Activated T-helper 2 cell treated with anti-CD3 and anti-CD28 coated beads, Interferon-gamma antibody, Interleukin-2, Interleukin-4, amounts not matched to agents 10 μg/mL and 5 μg/mL and 100 μg/mL, durations not matched to agents 14 hours and 24 hours and 36 hours (primary cell): ENCODE results near the gene ZDHHC1. TPM values are rescaled to one million over a fixed set of nuclear protein-coding genes. Genes with fewer than 3 reads are reported as not detected.

Experiments used
- DNase-seq: peaks from one replicate; pipeline ENCODE4 v3.0.0; 2021; ENCODE audit warnings: low spot score
- H3K27ac Mint-ChIP-seq: one replicate; pipeline ENCODE4 v1.8.0; 2021; ENCODE audit warnings: mixed read lengths
- H3K27me3 Mint-ChIP-seq: one replicate; pipeline ENCODE4 v1.8.0; 2021; ENCODE audit warnings: low read depth, mixed read lengths
- H3K36me3 Mint-ChIP-seq: one replicate; pipeline ENCODE4 v1.8.0; 2021; ENCODE audit warnings: low read depth, mixed read lengths
- H3K4me1 Mint-ChIP-seq: one replicate; pipeline ENCODE4 v1.8.0; 2021; ENCODE audit warnings: low read depth, mixed read lengths
- H3K4me3 Mint-ChIP-seq: one replicate; pipeline ENCODE4 v1.8.0; 2021; ENCODE audit warnings: low read depth, mild to moderate bottlenecking, moderate library complexity, mixed read lengths
- H3K9me3 Mint-ChIP-seq: one replicate; pipeline ENCODE4 v1.8.0; 2021; ENCODE audit warnings: mixed read lengths
- intact Hi-C: fragments of 100-400 bp; cut with micrococcal nuclease; formaldehyde crosslinking; loops from one replicate; pipeline ENCODE4 v1.15.1; 2023
- total RNA-seq: library from RNA; stranded (reverse); gene quantifications from 2 replicates; pipeline ENCODE4 v1.2.3, GENCODE V29; 2022

Gene ZDHHC1, protein sequence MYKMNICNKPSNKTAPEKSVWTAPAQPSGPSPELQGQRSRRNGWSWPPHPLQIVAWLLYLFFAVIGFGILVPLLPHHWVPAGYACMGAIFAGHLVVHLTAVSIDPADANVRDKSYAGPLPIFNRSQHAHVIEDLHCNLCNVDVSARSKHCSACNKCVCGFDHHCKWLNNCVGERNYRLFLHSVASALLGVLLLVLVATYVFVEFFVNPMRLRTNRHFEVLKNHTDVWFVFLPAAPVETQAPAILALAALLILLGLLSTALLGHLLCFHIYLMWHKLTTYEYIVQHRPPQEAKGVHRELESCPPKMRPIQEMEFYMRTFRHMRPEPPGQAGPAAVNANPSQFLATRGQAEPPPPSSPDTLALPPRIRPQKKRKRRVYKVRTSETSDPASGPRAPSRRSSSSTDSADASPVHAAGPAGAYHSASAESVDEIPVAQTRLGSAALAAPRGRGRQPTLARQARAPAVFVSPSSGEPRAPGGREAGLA
- total RNA-seq: 1.4 and 1.5 TPM in 2 replicates

- no peak within 1 kb of the TSS for H3K27ac Mint-ChIP-seq
- peak within 1 kb of the TSS; percentile 68 for H3K4me3 Mint-ChIP-seq
- H3K4me1 Mint-ChIP-seq: peaks cover 10% of the 10 kb centered on the region
- H3K27me3 Mint-ChIP-seq: peaks cover 31% of the 10 kb centered on the region
- intact Hi-C loops: no loop called here
- H3K9me3 Mint-ChIP-seq: no peaks in the 10 kb centered on the region
- DNase-seq: peak; percentile 30
- H3K36me3 Mint-ChIP-seq: no peaks in the 10 kb centered on the region
Measured at GRCh38 chr16:67415872-67416793, at the start of gene ZDHHC1. TSS of gene ZDHHC1 (minus strand) at chr16:67416477. CDS start at chr16:67407775, 8,702 bp downstream.

GRCh38 chr16:67464565-67464964 lies 48.3 kb upstream of the ZDHHC1 start:
- H3K4me1 Mint-ChIP-seq: peaks cover 4% of the 10 kb centered on the region
- no peak overlapping the region for H3K4me3 Mint-ChIP-seq
- H3K27me3 Mint-ChIP-seq: no peaks in the 10 kb centered on the region
- DNase-seq: no peak
- no peak overlapping the region for H3K27ac Mint-ChIP-seq
- intact Hi-C loops: no loop called here
- H3K36me3 Mint-ChIP-seq: no peaks in the 10 kb centered on the region
- no peaks in the 10 kb centered on the region for H3K9me3 Mint-ChIP-seq

- Mint-ChIP-seq H3K9me3 (no peaks in the 10 kb centered on the region), H3K36me3 (no peaks in the 10 kb centered on the region), H3K4me3 (no peak overlapping the region), H3K27me3 (no peaks in the 10 kb centered on the region), H3K4me1 (peaks cover 4% of the 10 kb centered on the region), H3K27ac (no peak overlapping the region)
- DNase-seq: no peak
- intact Hi-C loops: no loop called here
Measured at GRCh38 chr16:67463691-67464090, 47.4 kb upstream of the ZDHHC1 start.

- Mint-ChIP-seq H3K27me3 (no peaks in the 10 kb centered on the region), H3K4me1 (peaks cover 4% of the 10 kb centered on the region), H3K36me3 (no peaks in the 10 kb centered on the region), H3K9me3 (no peaks in the 10 kb centered on the region), H3K27ac (no peak overlapping the region), H3K4me3 (no peak overlapping the region)
- intact Hi-C loops: no loop called here
- no peak for DNase-seq
Measured at GRCh38 chr16:67463059-67463458, 46.8 kb upstream of the ZDHHC1 start.

- Mint-ChIP-seq H3K9me3 (no peaks in the 10 kb centered on the region), H3K27ac (no peak overlapping the region), H3K27me3 (no peaks in the 10 kb centered on the region), H3K4me1 (peaks cover 4% of the 10 kb centered on the region), H3K4me3 (no peak overlapping the region), H3K36me3 (no peaks in the 10 kb centered on the region)
- no peak for DNase-seq
- intact Hi-C loops: no loop called here
Measured at GRCh38 chr16:67462279-67462655, 46.0 kb upstream of the ZDHHC1 start.

- intact Hi-C loops: no loop called here
- Mint-ChIP-seq H3K27ac (no peak overlapping the region), H3K36me3 (no peaks in the 10 kb centered on the region), H3K4me1 (peaks cover 4% of the 10 kb centered on the region), H3K4me3 (no peak overlapping the region), H3K27me3 (no peaks in the 10 kb centered on the region), H3K9me3 (no peaks in the 10 kb centered on the region)
- DNase-seq: no peak
Measured at GRCh38 chr16:67461600-67462278, 45.5 kb upstream of the ZDHHC1 start.

DNA sequence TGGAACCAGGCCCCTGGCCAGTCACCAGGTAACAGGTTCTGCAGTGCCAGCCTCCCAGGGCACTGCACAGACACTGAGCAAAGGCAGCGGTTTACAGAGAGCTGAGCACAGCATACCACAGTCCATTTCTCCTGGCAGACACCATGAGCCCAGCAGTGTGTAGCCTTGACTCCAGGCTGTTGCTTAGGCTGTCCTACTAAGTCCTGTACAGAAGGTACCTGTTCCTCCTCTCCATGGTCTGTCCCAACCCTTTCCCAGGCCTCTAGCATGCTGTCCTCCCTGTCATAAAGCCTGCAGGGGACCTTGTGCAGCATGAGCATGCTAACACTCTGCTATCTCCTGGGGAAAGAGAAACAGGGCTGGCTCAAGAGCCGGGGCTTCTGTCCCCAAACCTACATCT lies 44.7 kb upstream of the ZDHHC1 start:
- no peak for DNase-seq
- no peak overlapping the region for H3K27ac Mint-ChIP-seq
- H3K9me3 Mint-ChIP-seq: no peaks in the 10 kb centered on the region
- no peaks in the 10 kb centered on the region for H3K27me3 Mint-ChIP-seq
- H3K4me3 Mint-ChIP-seq: no peak overlapping the region
- H3K36me3 Mint-ChIP-seq: no peaks in the 10 kb centered on the region
- peaks cover 4% of the 10 kb centered on the region for H3K4me1 Mint-ChIP-seq
- intact Hi-C loops: no loop called here

- intact Hi-C loops: no loop called here
- DNase-seq: no peak
- H3K27ac Mint-ChIP-seq: no peak overlapping the region
- H3K36me3 Mint-ChIP-seq: no peaks in the 10 kb centered on the region
- no peaks in the 10 kb centered on the region for H3K27me3 Mint-ChIP-seq
- H3K9me3 Mint-ChIP-seq: no peaks in the 10 kb centered on the region
- H3K4me3 Mint-ChIP-seq: no peak overlapping the region
- H3K4me1 Mint-ChIP-seq: no peaks in the 10 kb centered on the region
Measured at GRCh38 chr16:67460168-67460567, 43.9 kb upstream of the ZDHHC1 start.

DNA sequence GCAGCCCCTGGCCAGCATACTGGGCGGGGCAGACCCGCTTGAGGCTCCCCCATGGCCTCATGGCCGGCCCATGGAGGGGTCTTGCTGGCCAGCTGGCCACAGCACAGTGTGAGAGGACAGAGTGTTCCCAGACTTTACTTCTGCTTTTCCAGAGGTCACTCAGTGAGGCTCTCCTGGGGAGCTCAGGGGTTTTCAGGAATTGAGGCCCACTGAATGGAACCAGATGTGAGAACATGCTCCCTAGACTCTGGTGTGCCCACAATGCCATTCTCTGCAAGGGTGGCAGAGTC lies 43.5 kb upstream of the ZDHHC1 start:
- H3K4me1 Mint-ChIP-seq: no peaks in the 10 kb centered on the region
- H3K9me3 Mint-ChIP-seq: no peaks in the 10 kb centered on the region
- no peaks in the 10 kb centered on the region for H3K36me3 Mint-ChIP-seq
- intact Hi-C loops: no loop called here
- H3K27me3 Mint-ChIP-seq: no peaks in the 10 kb centered on the region
- no peak overlapping the region for H3K27ac Mint-ChIP-seq
- H3K4me3 Mint-ChIP-seq: no peak overlapping the region
- no peak for DNase-seq

DNA sequence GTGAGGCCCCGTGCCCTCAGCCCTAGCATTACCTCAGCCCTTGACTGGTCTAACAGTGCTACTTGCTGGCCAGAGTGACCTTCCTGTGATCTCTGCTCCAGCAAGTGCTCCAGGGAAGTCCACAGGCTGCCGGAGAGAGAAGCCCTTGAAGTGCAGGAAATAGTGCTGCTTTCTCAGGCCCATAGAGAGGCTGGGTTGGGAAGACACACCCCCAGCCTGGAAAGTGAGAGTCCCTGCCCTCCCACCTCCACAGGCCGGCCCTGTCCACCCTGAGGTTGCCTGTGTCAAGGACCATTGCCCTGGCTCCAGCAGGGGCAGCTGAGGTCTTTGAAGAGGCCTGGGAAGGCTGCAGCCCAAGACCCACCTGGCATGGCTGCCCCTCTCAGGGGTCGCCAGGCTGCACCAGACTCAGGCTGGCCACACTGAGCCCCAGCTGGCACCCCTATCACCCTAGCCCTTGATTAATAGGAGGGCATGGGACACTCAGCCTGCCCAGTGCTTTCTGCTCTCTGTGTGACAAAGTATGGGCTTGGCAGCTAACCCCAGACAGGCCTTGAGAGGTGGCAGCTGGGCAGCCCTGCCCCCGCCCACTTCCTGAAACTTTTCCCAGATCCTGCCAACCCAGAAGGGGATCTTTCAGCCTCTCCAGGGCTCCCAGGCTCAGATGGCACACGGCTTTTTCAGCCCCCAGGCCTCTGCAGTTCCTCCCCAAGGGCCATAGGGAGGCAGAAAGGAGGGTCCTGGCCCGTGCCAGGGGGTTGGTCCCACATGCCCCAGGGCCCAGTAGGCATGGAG lies 43.0 kb upstream of the ZDHHC1 start:
- no peak overlapping the region for H3K27ac Mint-ChIP-seq

GRCh38 chr16:67458121-67458641 lies 41.9 kb upstream of the ZDHHC1 start:
- no peaks in the 10 kb centered on the region for H3K9me3 Mint-ChIP-seq
- H3K27ac Mint-ChIP-seq: no peak overlapping the region
- H3K27me3 Mint-ChIP-seq: no peaks in the 10 kb centered on the region
- peaks cover 1% of the 10 kb centered on the region for H3K36me3 Mint-ChIP-seq
- intact Hi-C loops: no loop called here
- no peaks in the 10 kb centered on the region for H3K4me1 Mint-ChIP-seq
- no peak for DNase-seq
- no peak overlapping the region for H3K4me3 Mint-ChIP-seq

More for the DNA sequence above, 43.0 kb upstream of the ZDHHC1 start:
- no peak for DNase-seq
- Mint-ChIP-seq H3K4me3 (no peak overlapping the region), H3K27me3 (no peaks in the 10 kb centered on the region), H3K9me3 (no peaks in the 10 kb centered on the region), H3K36me3 (no peaks in the 10 kb centered on the region), H3K4me1 (no peaks in the 10 kb centered on the region)
- intact Hi-C loops: no loop called here

DNA sequence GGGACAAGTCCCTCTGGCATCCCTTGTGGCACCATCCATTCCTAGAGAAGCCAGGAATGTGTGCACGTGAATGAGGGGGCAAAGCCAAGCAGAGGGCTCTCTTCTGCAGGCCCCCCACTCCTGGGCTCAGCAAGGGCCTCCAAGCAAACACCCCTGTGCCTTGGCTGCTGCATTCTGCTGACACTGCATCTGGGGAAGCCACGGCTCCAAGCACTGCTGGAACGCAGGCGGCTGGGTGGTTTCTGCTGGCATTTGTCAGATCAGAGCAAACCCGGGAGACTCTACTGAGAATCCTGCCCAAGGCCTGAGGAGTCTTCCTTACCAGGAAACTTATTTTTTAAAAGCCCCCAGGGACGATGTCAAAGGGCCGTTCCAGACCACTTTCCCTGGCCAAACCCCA lies 41.3 kb upstream of the ZDHHC1 start:
- intact Hi-C loops: no loop called here
- Mint-ChIP-seq H3K36me3 (peaks cover 3% of the 10 kb centered on the region), H3K4me3 (no peak overlapping the region), H3K27me3 (no peaks in the 10 kb centered on the region), H3K9me3 (no peaks in the 10 kb centered on the region), H3K27ac (no peak overlapping the region), H3K4me1 (no peaks in the 10 kb centered on the region)
- DNase-seq: no peak
